Measurements from ENCODE around the gene KIAA1755. TPM values are rescaled to one million over a fixed set of nuclear protein-coding genes. Genes with fewer than 3 reads are reported as not detected.

Gene KIAA1755
- total and polyA plus RNA-seq, 10 of the 15 experiments (the other 5 are each of a cell fraction or from before 2014, with no cell fraction given) = not detected

- RAD21 ChIA-PET (ENCODE audit: unreplicated experiment) = interaction anchor here (1.0 to 6.9 kb wide), 18 partner anchors 13 to 458 kb away, joined by 3 to 80 read pairs (median 5); no protein-coding TSS in a partner anchor
- Histone ChIP-seq H3K9me3 (replicated peaks; ENCODE audit: control insufficient read depth, insufficient read depth, low read length) (no peaks in the 10 kb centered on the region), H2AFZ (ENCODE audit: control insufficient read depth, low read depth, low read length) (no peak overlapping the region), H3K79me2 (ENCODE audit: control insufficient read depth, insufficient read depth, low read length) (no peaks in the 10 kb centered on the region), H3K9ac (ENCODE audit: control insufficient read depth, insufficient read depth, low read length) (no peak overlapping the region), H3K27ac (ENCODE audit: control insufficient read depth, insufficient read depth) (no peak overlapping the region), H3K27me3 (replicated peaks in 1 of 2; ENCODE audit: control insufficient read depth in 2 of 2, insufficient read depth in 2 of 2, low read length in 1 of 2) (no peaks in the 10 kb centered on the region; a peak in 1 of 4 replicates), H4K20me1 (ENCODE audit: control insufficient read depth, insufficient read depth) (no peaks in the 10 kb centered on the region; the same call in 1 of the 2 replicates), H3K4me1 (ENCODE audit: control insufficient read depth, insufficient read depth, low read length) (no peaks in the 10 kb centered on the region), H3K4me2 (ENCODE audit: control insufficient read depth, insufficient read depth) (no peak overlapping the region), H3K4me3 (no peak overlapping the region), H3K36me3 (ENCODE audit: control insufficient read depth in 2 of 2, insufficient read depth in 2 of 2, low read length in 1 of 2) (no peaks in the 10 kb centered on the region)
- BruUV-seq (replicated peaks) = no TSS peak
- in situ Hi-C loops (cut with MboI) = loop anchor here (10.0 kb wide), 1 partner anchor 658 kb away; no protein-coding TSS in a partner anchor
- no peak for DNase-seq (ENCODE audit: low read depth, low spot score)
- POLR2A ChIA-PET = no interaction called here
- no peak for FAIRE-seq
- CTCF ChIA-PET = interaction anchor here (0.7 to 14.4 kb wide), 43 partner anchors 8 to 953 kb away, joined by 3 to 404 read pairs (median 6); partner anchors contain the start of gene TGM2
- SMC1A ChIA-PET (ENCODE audit: uncharacterized antibody, unreplicated experiment) = interaction anchor here (0.5 to 5.4 kb wide), 25 partner anchors 11 to 1862 kb away, joined by 3 to 128 read pairs (median 6); no protein-coding TSS in a partner anchor
- 28% methylated on average over 12 of the region's 12 CpGs for WGBS (ENCODE audit: insufficient coverage, insufficient replicate concordance, low lambda C conversion rate, missing lambda C conversion rate)
- peak; percentile 72 for ATAC-seq
- intact Hi-C loops (cut with micrococcal nuclease; ENCODE audit: unreplicated experiment) = loop anchor here (1.0 to 5.0 kb wide), 4 partner anchors 55 to 660 kb away; partner anchors contain the start of gene TGM2
- peak; percentile 89 for TF ChIP-seq RAD21 (IDR thresholded peaks at IDR 0.05; ENCODE audit: insufficient read depth, low read depth, low read length)
- no peak for TF ChIP-seq CHD2 (IDR thresholded peaks at IDR 0.05; ENCODE audit: borderline replicate concordance, low read depth, low read length)
- no peak for TF ChIP-seq DPF2 (IDR thresholded peaks at IDR 0.05)
- TF ChIP-seq NFYB (IDR thresholded peaks at IDR 0.05; ENCODE audit: insufficient read depth, low read depth, low read length) = 0 out of 2 replicates have a peak, but pooled peaks have one; percentile 7
- TF ChIP-seq IRF5 (IDR thresholded peaks at IDR 0.05; ENCODE audit: borderline replicate concordance) = no peak
- TF ChIP-seq E2F4 (IDR thresholded peaks at IDR 0.05; ENCODE audit: low read depth, low read length) = no peak
- no peak for TF ChIP-seq SUPT20H (IDR thresholded peaks at IDR 0.05; ENCODE audit: borderline replicate concordance, control insufficient read depth, low read depth, low read length)
- no peak for TF ChIP-seq ZBED1 (IDR thresholded peaks at IDR 0.05; ENCODE audit: borderline replicate concordance)
- TF ChIP-seq TBL1XR1 (IDR thresholded peaks at IDR 0.05; ENCODE audit: low read depth, low read length) = no peak
- no peak for TF ChIP-seq POLR2AphosphoS5 (IDR thresholded peaks at IDR 0.05; ENCODE audit: low read length)
- TF ChIP-seq CTCF (IDR thresholded peaks at IDR 0.05 in 2 of 3, conservative IDR thresholded peaks at IDR 0.05 in 1 of 3; ENCODE audit: control insufficient read depth in 2 of 3, extremely low read depth in 1 of 3, insufficient read depth in 1 of 3, low read depth in 3 of 3, low read length in 3 of 3) = peak; percentile 92 to 96 (median 94)
- 0 out of 4 replicates have a peak, but pooled peaks of 1 of the 2 experiments have one; percentile 10 for TF ChIP-seq BHLHE40 (IDR thresholded peaks at IDR 0.05; ENCODE audit: borderline replicate concordance in 1 of 2, low read depth in 2 of 2, low read length in 1 of 2)
- TF ChIP-seq CEBPZ (IDR thresholded peaks at IDR 0.05; ENCODE audit: low read depth, low read length) = no peak
- no peak for TF ChIP-seq CBX3 (IDR thresholded peaks at IDR 0.05; ENCODE audit: borderline replicate concordance, low read depth)
These were observed 38.2 kb downstream of the KIAA1755 start for GRCh38 chr20:38222231-38222922.

Measured in GM12878 (cell line).